ENCODE measurements around the gene PRR14. TPM values are rescaled to one million over a fixed set of nuclear protein-coding genes. Genes with fewer than 3 reads are reported as not detected.

The PRR14 gene
- total and polyA plus RNA-seq, 3 experiments from 2014 or later, result 29.7 to 92.5 (median 87.5) TPM

Other genes starting within 250 kb of the PRR14 start
- 1 to 10 TPM; 7.3 to 9.8 TPM for gene ZNF771, start 243.4 kb upstream of the PRR14 start, total RNA-seq
- gene ZNF771, start 243.4 kb upstream of the PRR14 start, polyA plus RNA-seq, result 6.0 TPM
- gene DCTPP1, start 220.9 kb upstream of the PRR14 start, total RNA-seq, result 100 to 1,000 TPM; 174 to 175 TPM
- 73.7 TPM for gene DCTPP1, start 220.9 kb upstream of the PRR14 start, polyA plus RNA-seq
- 10 to 100 TPM; 68.2 to 71.0 TPM for gene SEPHS2, start 205.1 kb upstream of the PRR14 start, total RNA-seq
- gene SEPHS2, start 205.1 kb upstream of the PRR14 start, polyA plus RNA-seq, result 59.0 TPM
- 100 to 1,000 TPM; 333 to 363 TPM for gene ITGAL, start 178.2 kb upstream of the PRR14 start, total RNA-seq
- gene ITGAL, start 178.2 kb upstream of the PRR14 start, polyA plus RNA-seq, result 256 TPM
- 10 to 100 TPM; 13.5 to 15.1 TPM for gene ZNF768, start 124.4 kb upstream of the PRR14 start, total RNA-seq
- 2.5 TPM for gene ZNF768, start 124.4 kb upstream of the PRR14 start, polyA plus RNA-seq
- 10 to 100 TPM; 13.5 to 17.0 TPM for gene ZNF747, start 116.1 kb upstream of the PRR14 start, total RNA-seq
- 8.4 TPM for gene ZNF747, start 116.1 kb upstream of the PRR14 start, polyA plus RNA-seq
- 10 to 100 TPM; 15.1 to 15.7 TPM for gene ZNF764, start 92.6 kb upstream of the PRR14 start, total RNA-seq
- gene ZNF764, start 92.6 kb upstream of the PRR14 start, polyA plus RNA-seq, result 8.9 TPM
- 10 to 100 TPM in 1 of 2 experiments, 1 to 10 TPM in 1; 9.6 to 10.8 TPM for gene ZNF688, start 79.2 kb upstream of the PRR14 start, total RNA-seq
- 28.5 TPM for gene ZNF688, start 79.2 kb upstream of the PRR14 start, polyA plus RNA-seq
- 10 to 100 TPM; 10.9 to 13.0 TPM for gene ZNF785, start 65.3 kb upstream of the PRR14 start, total RNA-seq
- 4.8 TPM for gene ZNF785, start 65.3 kb upstream of the PRR14 start, polyA plus RNA-seq
- 10 to 100 TPM; 14.6 to 15.7 TPM for gene ZNF689, start 40.6 kb upstream of the PRR14 start, total RNA-seq
- gene ZNF689, start 40.6 kb upstream of the PRR14 start, polyA plus RNA-seq, result 13.7 TPM
- gene FBRS, start 7.5 kb downstream of the PRR14 start, total RNA-seq, result 100 to 1,000 TPM; 115 to 124 TPM
- gene FBRS, start 7.5 kb downstream of the PRR14 start, polyA plus RNA-seq, result 7.1 TPM
- 10 to 100 TPM; 75.4 to 76.3 TPM for gene SRCAP, start 48.2 kb downstream of the PRR14 start, total RNA-seq
- gene SRCAP, start 48.2 kb downstream of the PRR14 start, polyA plus RNA-seq, result 33.0 TPM
- 10 to 100 TPM; 31.8 to 32.2 TPM for gene PHKG2, start 97.5 kb downstream of the PRR14 start, total RNA-seq
- 47.0 TPM for gene PHKG2, start 97.5 kb downstream of the PRR14 start, polyA plus RNA-seq
- gene CFAP119, start 111.1 kb downstream of the PRR14 start, total RNA-seq, result 1 to 10 TPM; 6.5 to 6.9 TPM
- 0.25 TPM for gene CFAP119, start 111.1 kb downstream of the PRR14 start, polyA plus RNA-seq
- 100 to 1,000 TPM; 152 to 157 TPM for gene RNF40, start 111.4 kb downstream of the PRR14 start, total RNA-seq
- 61.9 TPM for gene RNF40, start 111.4 kb downstream of the PRR14 start, polyA plus RNA-seq
- 1 to 10 TPM; 5.6 to 5.7 TPM for gene ZNF629, start 136.2 kb downstream of the PRR14 start, total RNA-seq
- 1.1 TPM for gene ZNF629, start 136.2 kb downstream of the PRR14 start, polyA plus RNA-seq
- gene BCL7C, start 243.1 kb downstream of the PRR14 start, total RNA-seq, result 10 to 100 TPM; 31.7 to 35.0 TPM
- 52.3 TPM for gene BCL7C, start 243.1 kb downstream of the PRR14 start, polyA plus RNA-seq
- under 1 TPM in 1 of 2 experiments, not detected in 1; 0.33 TPM for gene CTF1, start 245.7 kb downstream of the PRR14 start, total RNA-seq
- not detected for gene CTF1, start 245.7 kb downstream of the PRR14 start, polyA plus RNA-seq